Transverse colon (tissue), 4 donors: ENCODE data around the gene TPST2. TPM values are rescaled to one million over a fixed set of nuclear protein-coding genes. Genes with fewer than 3 reads are reported as not detected.

Source experiments
- DNase-seq: peaks from one replicate; pipeline ENCODE4 v3.0.0-alpha.2; 2019
- H3K27ac ChIP-seq, 4 donors: fragments of 200-600 bp; sonication (generic); 2 replicates each; pipeline ENCODE4 v1.5.1; 2016 to 2018; ENCODE audit warnings: inconsistent platforms in 4 of 4
- H3K27me3 ChIP-seq: fragments of 200-600 bp; sonication (generic); 2 replicates; pipeline ENCODE4 v1.5.1; 2017; ENCODE audit warnings: inconsistent platforms
- H3K36me3 ChIP-seq, 4 donors: fragments of 200-600 bp; sonication (generic); 2 replicates each; pipeline ENCODE4 v1.5.1; 2017 to 2019; ENCODE audit warnings: inconsistent platforms in 4 of 4
- H3K4me1 ChIP-seq, 4 donors: fragments of 200-600 bp; sonication (generic); 2 replicates each; pipeline ENCODE4 v1.5.1; 2017 to 2020; ENCODE audit warnings: inconsistent platforms in 4 of 4
- H3K4me3 ChIP-seq, 4 donors: fragments of 200-600 bp; sonication (generic); 1 replicate in 1 of 4; 2 replicates in 3 of 4; pipeline versions ENCODE4 v1.5.1 to v1.6.1; 2017 to 2019; ENCODE audit warnings: inconsistent platforms in 4 of 4
- H3K9me3 ChIP-seq, 2 donors: fragments of 200-600 bp; sonication (generic); 2 replicates each; pipeline ENCODE4 v1.5.1; 2017 to 2019; ENCODE audit warnings: inconsistent platforms in 2 of 2
- CTCF ChIP-seq, 5 experiments: fragments of 200-600 bp in 3 of 5; fragments of 450-650 bp in 2 of 5; sonication (generic) in 3 of 5; IDR thresholded peaks; 1 replicate in 2 of 5; 2 replicates in 3 of 5; pipeline ENCODE4 v1.5.1; 2016 to 2017; ENCODE audit warnings: antibody characterized with exemption in 5 of 5, inconsistent platforms in 3 of 5, mild to moderate bottlenecking in 2 of 5, moderate library complexity in 1 of 5
- EP300 ChIP-seq: sonication (generic); formaldehyde crosslinking; IDR thresholded peaks from one replicate; pipeline ENCODE4 v1.6.1; 2017; ENCODE audit warnings: antibody characterized with exemption, low read depth
- POLR2A ChIP-seq: fragments of 450-650 bp; IDR thresholded peaks from one replicate; pipeline ENCODE4 v1.6.1; 2016; ENCODE audit warnings: antibody characterized with exemption, mild to moderate bottlenecking, moderate library complexity
- POLR2AphosphoS5 ChIP-seq, 3 donors: sonication (generic); formaldehyde crosslinking; IDR thresholded peaks; one replicate each; pipeline ENCODE4 v1.6.1; 2016; ENCODE audit warnings: antibody characterized with exemption in 3 of 3
- WGBS, 2 donors: methylation state at CpG; one replicate each; pipeline ENCODE4 v1.1.5; 2018; ENCODE audit warnings: low coverage in 1 of 2; 5-methylcytosine and 5-hydroxymethylcytosine counted together
- in situ Hi-C, 4 donors: fragments of 200-750 bp; cut with MboI; loops; one replicate each; pipeline versions ENCODE4 v1.15.0 to v1.15.1; 2017; ENCODE audit warnings: low sequenced_read_pairs in 3 of 4, low pct_ligation_motif_present in 1 of 4, low pct_unique_long_range_greater_than_20kb in 1 of 4
- intact Hi-C: fragments of 100-400 bp; cut with DNase I; formaldehyde crosslinking; loops from one replicate; pipeline ENCODE4 v1.15.1; 2023; ENCODE audit warnings: low total_unique reads
- total RNA-seq, 4 donors: library from RNA; depleted of rRNA; stranded (reverse); fragments of >200 nt; gene quantifications; one replicate each; pipeline ENCODE4 v1.1.0, GENCODE V29; 2016

TPST2 gene
- total RNA-seq, 4 donors from 2014 or later, result 14.3 to 35.6 (median 26.8) TPM

- in situ Hi-C loops (no loop called here), intact Hi-C loops (loop anchor here (5.0 kb wide), 1 partner anchor 1614 kb away; no protein-coding TSS in a partner anchor)
- H3K9me3 ChIP-seq, result no peaks in the 10 kb centered on the region
- H3K36me3 ChIP-seq, result peaks cover 0 to 34% (median 12%) of the 10 kb centered on the region in 4 donors
- WGBS, 2 donors, result 59% methylated on average over 3 of the region's 3 CpGs; no CpG with 5 or more reads in 1 of the 2 donors
- H3K4me3 ChIP-seq, result no peak overlapping the region
- H3K27me3 ChIP-seq, result no peaks in the 10 kb centered on the region
- H3K27ac ChIP-seq, result no peak overlapping the region
- H3K4me1 ChIP-seq, result peaks cover 10 to 20% (median 14%) of the 10 kb centered on the region in 4 donors
- DNase-seq, result no peak
- TF ChIP-seq POLR2A (no peak), POLR2AphosphoS5 (IDR thresholded peaks at IDR 0.05) (no peak), CTCF (IDR thresholded peaks at IDR 0.05) (no peak), EP300 (no peak)
Observed at GRCh38 chr22:26487996-26488395, 101.9 kb downstream of the TPST2 start.

- Histone ChIP-seq H3K27ac (no peak overlapping the region), H3K4me3 (no peak overlapping the region), H3K9me3 (no peaks in the 10 kb centered on the region), H3K27me3 (no peaks in the 10 kb centered on the region), H3K4me1 (peaks cover 20 to 36% (median 26%) of the 10 kb centered on the region in 4 donors), H3K36me3 (peaks cover 0 to 18% (median 4%) of the 10 kb centered on the region in 4 donors)
- intact Hi-C loops (loop anchor here (5.0 kb wide), 1 partner anchor 1616 kb away; no protein-coding TSS in a partner anchor), in situ Hi-C loops (no loop called here)
- DNase-seq, result no peak
- 88 to 94% methylated on average over 5 of the region's 5 CpGs for WGBS, 2 donors
- no peak for TF ChIP-seq POLR2A
- TF ChIP-seq EP300, result no peak
- no peak for TF ChIP-seq POLR2AphosphoS5 (IDR thresholded peaks at IDR 0.05)
- TF ChIP-seq CTCF (IDR thresholded peaks at IDR 0.05), result no peak
Observed at GRCh38 chr22:26486394-26486793, 103.5 kb downstream of the TPST2 start.

- intact Hi-C loops (loop anchor here (5.0 kb wide), 1 partner anchor 1616 kb away; no protein-coding TSS in a partner anchor), in situ Hi-C loops (no loop called here)
- Histone ChIP-seq H3K4me3 (no peak overlapping the region), H3K27ac (no peak overlapping the region), H3K27me3 (no peaks in the 10 kb centered on the region), H3K36me3 (peaks cover 0 to 13% (median 2%) of the 10 kb centered on the region in 4 donors), H3K9me3 (no peaks in the 10 kb centered on the region), H3K4me1 (peaks cover 24 to 41% (median 31%) of the 10 kb centered on the region in 4 donors)
- DNase-seq, result no peak
- TF ChIP-seq CTCF (IDR thresholded peaks at IDR 0.05), result no peak
- TF ChIP-seq POLR2AphosphoS5 (IDR thresholded peaks at IDR 0.05), result no peak
- no peak for TF ChIP-seq EP300
- no peak for TF ChIP-seq POLR2A
- WGBS, 2 donors, result 78% methylated on average over 3 of the region's 3 CpGs; no CpG with 5 or more reads in 1 of the 2 donors
Observed at GRCh38 chr22:26485806-26486390, 104.0 kb downstream of the TPST2 start.

- TF ChIP-seq POLR2A (no peak), CTCF (IDR thresholded peaks at IDR 0.05) (no peak), EP300 (no peak), POLR2AphosphoS5 (IDR thresholded peaks at IDR 0.05) (no peak)
- H3K27me3 ChIP-seq, result no peaks in the 10 kb centered on the region
- no peak overlapping the region for H3K4me3 ChIP-seq
- peaks cover 32 to 50% (median 40%) of the 10 kb centered on the region in 4 donors for H3K4me1 ChIP-seq
- DNase-seq, result no peak
- peak overlapping the region; percentile 92 to 95 (median 94) for H3K27ac ChIP-seq
- intact Hi-C loops, result loop anchor here (5.0 kb wide), 1 partner anchor 1617 kb away; no protein-coding TSS in a partner anchor
- peaks cover 0 to 4% (median 0%) of the 10 kb centered on the region in 4 donors for H3K36me3 ChIP-seq
- in situ Hi-C loops, result no loop called here
- 49 to 50% methylated on average over 7 of the region's 7 CpGs for WGBS, 2 donors
- no peaks in the 10 kb centered on the region for H3K9me3 ChIP-seq
Observed at GRCh38 chr22:26485013-26485412, 104.9 kb downstream of the TPST2 start.
